ENCODE measurements around the gene STK32B.
A peak's percentile ranks its signal among the peaks of the same experiment; 100 is the strongest.

STK32B gene

GRCh38 chr4:5489260-5489659 is 438.0 kb downstream of the STK32B start:
- H3K4me3 ChIP-seq (replicated peaks; ENCODE audit: low read depth, low read length) = no peak overlapping the region
- TF ChIP-seq, protein P1, sequence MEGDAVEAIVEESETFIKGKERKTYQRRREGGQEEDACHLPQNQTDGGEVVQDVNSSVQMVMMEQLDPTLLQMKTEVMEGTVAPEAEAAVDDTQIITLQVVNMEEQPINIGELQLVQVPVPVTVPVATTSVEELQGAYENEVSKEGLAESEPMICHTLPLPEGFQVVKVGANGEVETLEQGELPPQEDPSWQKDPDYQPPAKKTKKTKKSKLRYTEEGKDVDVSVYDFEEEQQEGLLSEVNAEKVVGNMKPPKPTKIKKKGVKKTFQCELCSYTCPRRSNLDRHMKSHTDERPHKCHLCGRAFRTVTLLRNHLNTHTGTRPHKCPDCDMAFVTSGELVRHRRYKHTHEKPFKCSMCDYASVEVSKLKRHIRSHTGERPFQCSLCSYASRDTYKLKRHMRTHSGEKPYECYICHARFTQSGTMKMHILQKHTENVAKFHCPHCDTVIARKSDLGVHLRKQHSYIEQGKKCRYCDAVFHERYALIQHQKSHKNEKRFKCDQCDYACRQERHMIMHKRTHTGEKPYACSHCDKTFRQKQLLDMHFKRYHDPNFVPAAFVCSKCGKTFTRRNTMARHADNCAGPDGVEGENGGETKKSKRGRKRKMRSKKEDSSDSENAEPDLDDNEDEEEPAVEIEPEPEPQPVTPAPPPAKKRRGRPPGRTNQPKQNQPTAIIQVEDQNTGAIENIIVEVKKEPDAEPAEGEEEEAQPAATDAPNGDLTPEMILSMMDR (IDR thresholded peaks at IDR 0.05; ENCODE audit: low read length, missing control alignments) = no peak
- no peak for DNase-seq (ENCODE audit: low read depth)

DNA sequence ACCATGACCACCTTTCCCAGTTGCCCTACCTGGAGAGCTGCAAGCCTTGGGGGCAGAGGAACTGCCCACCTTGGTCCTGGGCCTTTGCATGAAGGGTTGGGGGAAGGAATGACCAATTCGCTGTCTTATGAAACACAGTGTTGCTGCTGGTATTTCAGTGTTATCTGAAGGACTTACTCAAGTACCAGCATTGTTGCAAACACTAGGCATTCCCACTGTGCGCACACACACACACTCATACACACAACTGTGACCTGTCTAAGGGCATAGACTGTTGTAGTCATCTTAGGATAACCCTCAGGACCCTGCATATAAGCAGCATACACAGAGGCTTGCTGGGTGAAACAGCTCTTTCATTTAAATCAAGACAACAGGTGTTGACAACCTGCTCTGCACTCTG is 446.2 kb downstream of the STK32B start:
- no peak overlapping the region for H3K4me3 ChIP-seq (replicated peaks; ENCODE audit: low read depth, low read length)
- no peak for DNase-seq (ENCODE audit: low read depth)
- TF ChIP-seq, protein P1 (IDR thresholded peaks at IDR 0.05; ENCODE audit: low read length, missing control alignments) = no peak

- TF ChIP-seq, protein P1 (IDR thresholded peaks at IDR 0.05; ENCODE audit: low read length, missing control alignments) = no peak
- peak; percentile 11 for DNase-seq (ENCODE audit: low read depth)
These were observed 448.9 kb downstream of the STK32B start for GRCh38 chr4:5500165-5500564.

DNA sequence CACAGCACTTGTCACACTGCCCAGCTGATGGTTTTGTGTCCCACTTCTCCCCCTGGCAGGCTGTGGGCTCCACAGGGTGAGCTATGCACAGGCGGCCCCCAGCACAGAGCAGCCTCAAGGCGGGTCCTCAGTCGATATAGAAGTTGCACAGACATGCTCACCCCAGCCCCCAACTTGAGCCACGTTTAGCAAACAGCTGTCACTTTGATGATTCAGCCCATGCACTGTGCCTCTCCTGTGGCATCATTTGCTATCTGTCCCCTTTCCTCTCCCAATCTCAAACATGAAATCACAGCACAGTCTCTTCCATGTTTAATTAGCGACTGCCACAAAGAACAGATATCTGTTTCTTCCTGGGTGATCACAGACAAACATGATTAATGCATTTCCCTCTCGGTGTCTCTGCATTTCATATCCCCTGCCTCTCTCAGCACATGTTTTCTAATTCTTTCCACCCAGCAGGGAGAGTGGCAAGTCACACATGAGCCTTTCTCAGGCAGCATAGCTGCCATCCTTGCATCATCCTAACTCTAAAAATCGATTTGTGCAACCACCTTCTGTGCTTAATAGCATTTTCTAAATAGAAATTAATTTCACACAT is 452.2 kb downstream of the STK32B start:
- DNase-seq (ENCODE audit: low read depth) = no peak
- H3K4me3 ChIP-seq (replicated peaks; ENCODE audit: low read depth, low read length) = no peak overlapping the region
- TF ChIP-seq, protein P1 (IDR thresholded peaks at IDR 0.05; ENCODE audit: low read length, missing control alignments) = no peak

More at GRCh38 chr4:5500165-5500564, 448.9 kb downstream of the STK32B start:
- H3K4me3 ChIP-seq (replicated peaks; ENCODE audit: low read depth, low read length) = no peak overlapping the region

DNA sequence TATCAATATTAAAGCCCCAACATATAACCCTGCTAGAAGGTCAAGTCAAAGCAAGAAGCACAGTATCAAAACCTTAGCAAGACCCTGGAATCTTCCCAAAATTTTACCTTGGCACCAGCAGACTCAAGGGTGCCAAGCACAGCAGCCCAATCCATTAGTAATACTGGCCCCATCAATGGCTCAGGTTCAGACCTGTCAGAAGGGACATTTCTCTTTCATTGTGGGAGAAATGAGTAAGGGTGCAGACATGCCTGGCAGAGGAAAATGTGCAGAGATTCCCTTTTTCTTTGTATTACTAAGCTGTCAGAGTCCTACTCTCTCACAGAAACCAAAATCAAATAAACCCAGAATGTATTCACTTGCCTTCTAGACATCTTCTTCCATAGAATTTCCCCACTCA is 453.2 kb downstream of the STK32B start:
- TF ChIP-seq, protein P1 (IDR thresholded peaks at IDR 0.05; ENCODE audit: low read length, missing control alignments) = no peak
- no peak overlapping the region for H3K4me3 ChIP-seq (replicated peaks; ENCODE audit: low read depth, low read length)
- DNase-seq (ENCODE audit: low read depth) = no peak

DNA sequence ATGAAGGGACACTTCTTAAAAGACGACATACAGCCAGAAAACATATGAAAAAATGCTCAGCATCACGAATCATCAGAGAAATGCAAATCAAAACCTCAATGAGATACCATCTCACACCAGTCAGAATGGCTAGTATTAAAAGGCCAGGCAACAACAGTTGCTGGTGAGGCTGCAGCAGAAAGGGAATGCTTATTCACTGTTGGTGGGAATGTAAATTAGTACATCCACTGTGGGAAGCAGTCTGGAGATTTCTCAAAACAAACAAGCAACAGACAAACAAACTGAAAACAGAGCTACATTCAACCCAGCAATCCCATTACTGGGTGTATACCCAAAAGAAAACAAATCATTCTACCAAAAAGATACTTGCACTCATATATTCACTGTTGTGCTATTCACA is 459.2 kb downstream of the STK32B start:
- TF ChIP-seq, protein P1 (IDR thresholded peaks at IDR 0.05; ENCODE audit: low read length, missing control alignments) = no peak
- H3K4me3 ChIP-seq (replicated peaks; ENCODE audit: low read depth, low read length) = no peak overlapping the region
- DNase-seq (ENCODE audit: low read depth) = no peak

GRCh38 chr4:5511791-5512190 is 460.5 kb downstream of the STK32B start:
- H3K4me3 ChIP-seq (replicated peaks; ENCODE audit: low read depth, low read length) = no peak overlapping the region
- TF ChIP-seq, protein P1 (IDR thresholded peaks at IDR 0.05; ENCODE audit: low read length, missing control alignments) = no peak
- peak; percentile 67 for DNase-seq (ENCODE audit: low read depth)
